Mesenteric fat pad (tissue), 1 donor: ENCODE data around the gene HNRNPL. TPM values are rescaled to one million over a fixed set of nuclear protein-coding genes. Genes with fewer than 3 reads are reported as not detected.
"Not testable (repeated sequence)": the region's sequence is repeated elsewhere in the genome, so short reads cannot be mapped to it uniquely, and the experiment has no call there.

Experiments used
- DNase-seq: peaks from one replicate; pipeline ENCODE4 v3.0.0-alpha.2; 2020; ENCODE audit warnings: low spot score
- total RNA-seq: library from RNA; stranded (reverse); fragmentation: NEBNext Ultra II Directional; extraction: Animal tissue kit (Norgen Biotek cat#: 25700); gene quantifications from one replicate; pipeline ENCODE4 v1.2.1, GENCODE V29; 2021
- donor health status: DM: yes; HTN: yes; CAD: no.

The HNRNPL gene
- total RNA-seq, 1 donor from 2014 or later: 231 TPM

- no peak for DNase-seq
These were observed 46.2 kb downstream of the HNRNPL start for GRCh38 chr19:38803543-38803942.

- DNase-seq: no peak
These were observed 48.3 kb downstream of the HNRNPL start for GRCh38 chr19:38801359-38802095.

- DNase-seq: no peak
These were observed 49.0 kb downstream of the HNRNPL start for GRCh38 chr19:38800577-38801347.

- DNase-seq: no peak
These were observed 50.7 kb downstream of the HNRNPL start for GRCh38 chr19:38799104-38799503.

- DNase-seq: not testable (repeated sequence)
These were observed 52.0 kb downstream of the HNRNPL start for GRCh38 chr19:38797781-38798180.

GRCh38 chr19:38796154-38796553 lies 53.6 kb downstream of the HNRNPL start:
- DNase-seq: no peak

GRCh38 chr19:38795549-38795948 lies 54.2 kb downstream of the HNRNPL start:
- DNase-seq: no peak

GRCh38 chr19:38793671-38794070 lies 56.1 kb downstream of the HNRNPL start:
- DNase-seq: no peak

GRCh38 chr19:38793177-38793576 lies 56.6 kb downstream of the HNRNPL start:
- no peak for DNase-seq

- DNase-seq: no peak
These were observed 57.3 kb downstream of the HNRNPL start for GRCh38 chr19:38792250-38793111.

- DNase-seq: not testable (repeated sequence)
These were observed 58.2 kb downstream of the HNRNPL start for GRCh38 chr19:38791451-38792064.

GRCh38 chr19:38790507-38791403 lies 59.0 kb downstream of the HNRNPL start:
- not testable (repeated sequence) for DNase-seq

GRCh38 chr19:38788478-38789243 lies 61.1 kb downstream of the HNRNPL start, which contains the start of gene LGALS7B:
LGALS7B (plus strand) TSS chr19:38789200; CDS start chr19:38789227, 27 bp downstream.
- no peak for DNase-seq

- DNase-seq: no peak
These were observed 63.1 kb downstream of the HNRNPL start for GRCh38 chr19:38786572-38787265.
